ENCODE data around the gene FRY.

DNA sequence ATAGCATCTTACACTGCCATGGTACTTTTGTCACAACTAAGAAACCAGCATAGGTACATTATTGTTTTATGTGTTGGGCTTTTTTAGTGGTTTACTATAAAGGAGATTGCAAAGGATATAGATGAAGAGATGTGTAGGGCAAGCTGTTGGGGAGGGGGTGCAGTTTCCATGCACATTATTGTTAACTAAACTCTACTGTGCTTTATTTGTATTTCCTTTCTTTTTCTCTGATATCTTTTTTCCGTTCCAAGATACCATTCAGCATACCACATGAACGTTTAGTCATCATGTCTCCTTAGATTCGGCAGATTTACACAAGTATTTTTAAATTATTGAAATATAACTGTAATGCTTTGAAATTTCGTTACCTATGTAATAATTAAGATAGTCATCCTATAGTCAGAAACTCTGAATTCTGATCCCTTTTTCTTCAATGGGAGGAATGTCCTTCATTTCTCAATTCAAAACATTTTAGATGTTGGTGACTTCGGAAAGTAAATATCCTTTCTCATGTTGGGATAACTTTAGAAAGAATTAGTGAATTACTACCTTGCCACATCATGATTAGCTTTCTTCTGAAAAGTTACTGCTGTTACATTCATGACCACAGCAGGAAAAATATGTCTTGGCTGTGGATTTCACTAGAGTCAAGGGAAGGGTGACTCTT, 82.8 kb downstream of the FRY start:
- TF ChIP-seq, protein P1, sequence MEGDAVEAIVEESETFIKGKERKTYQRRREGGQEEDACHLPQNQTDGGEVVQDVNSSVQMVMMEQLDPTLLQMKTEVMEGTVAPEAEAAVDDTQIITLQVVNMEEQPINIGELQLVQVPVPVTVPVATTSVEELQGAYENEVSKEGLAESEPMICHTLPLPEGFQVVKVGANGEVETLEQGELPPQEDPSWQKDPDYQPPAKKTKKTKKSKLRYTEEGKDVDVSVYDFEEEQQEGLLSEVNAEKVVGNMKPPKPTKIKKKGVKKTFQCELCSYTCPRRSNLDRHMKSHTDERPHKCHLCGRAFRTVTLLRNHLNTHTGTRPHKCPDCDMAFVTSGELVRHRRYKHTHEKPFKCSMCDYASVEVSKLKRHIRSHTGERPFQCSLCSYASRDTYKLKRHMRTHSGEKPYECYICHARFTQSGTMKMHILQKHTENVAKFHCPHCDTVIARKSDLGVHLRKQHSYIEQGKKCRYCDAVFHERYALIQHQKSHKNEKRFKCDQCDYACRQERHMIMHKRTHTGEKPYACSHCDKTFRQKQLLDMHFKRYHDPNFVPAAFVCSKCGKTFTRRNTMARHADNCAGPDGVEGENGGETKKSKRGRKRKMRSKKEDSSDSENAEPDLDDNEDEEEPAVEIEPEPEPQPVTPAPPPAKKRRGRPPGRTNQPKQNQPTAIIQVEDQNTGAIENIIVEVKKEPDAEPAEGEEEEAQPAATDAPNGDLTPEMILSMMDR (conservative IDR thresholded peaks at IDR 0.05) = no peak
- no peak for TF ChIP-seq ZFX (IDR thresholded peaks at IDR 0.05)

Data from C4-2B (cell line).